DMS53 treated with DMSO at 0.1 percent for 48 hours (cell line): Measurements from ENCODE around the gene AKR1E2.

Source experiments
- DNase-seq: peaks from one replicate; lab custom pipeline; 2025; ENCODE audit not compliant: unreplicated experiment; lab: John Stamatoyannopoulos, UW

AKR1E2 gene

GRCh38 chr10:4813023-4813422, 13.0 kb upstream of the AKR1E2 start:
- DNase-seq = no peak

GRCh38 chr10:4813496-4813895, 12.5 kb upstream of the AKR1E2 start:
- DNase-seq = no peak

GRCh38 chr10:4815646-4816180, 10.3 kb upstream of the AKR1E2 start:
- peak; percentile 4 for DNase-seq

- no peak for DNase-seq
Observed at GRCh38 chr10:4816966-4817365, 9.0 kb upstream of the AKR1E2 start.

GRCh38 chr10:4819067-4819466, 6.9 kb upstream of the AKR1E2 start:
- DNase-seq = no peak

- DNase-seq = no peak
Observed at GRCh38 chr10:4819707-4820106, 6.3 kb upstream of the AKR1E2 start.

- DNase-seq = no peak
Observed at GRCh38 chr10:4820804-4821401, 5.1 kb upstream of the AKR1E2 start.

- no peak for DNase-seq
Observed at GRCh38 chr10:4822208-4822607, 3.8 kb upstream of the AKR1E2 start.

GRCh38 chr10:4824791-4825310, 1.2 kb upstream of the AKR1E2 start:
- peak; percentile 17 for DNase-seq

- no peak for DNase-seq
Observed at GRCh38 chr10:4825456-4825867, 545 bp upstream of the AKR1E2 start.

- DNase-seq = no peak
Observed at GRCh38 chr10:4826792-4827324, 851 bp downstream of the AKR1E2 start.

- DNase-seq = no peak
Observed at GRCh38 chr10:4828005-4828404, 2.0 kb downstream of the AKR1E2 start.

GRCh38 chr10:4830551-4830950, 4.5 kb downstream of the AKR1E2 start:
- no peak for DNase-seq

GRCh38 chr10:4831091-4831490, 5.1 kb downstream of the AKR1E2 start:
- DNase-seq = no peak

- no peak for DNase-seq
Observed at GRCh38 chr10:4833286-4833685, 7.3 kb downstream of the AKR1E2 start.

- DNase-seq = no peak
Observed at GRCh38 chr10:4834898-4835405, 8.9 kb downstream of the AKR1E2 start.

- no peak for DNase-seq
Observed at GRCh38 chr10:4835494-4835918, 9.5 kb downstream of the AKR1E2 start.

- no peak for DNase-seq
Observed at GRCh38 chr10:4836416-4836969, 10.5 kb downstream of the AKR1E2 start.

- DNase-seq = no peak
Observed at GRCh38 chr10:4837551-4837950, 11.5 kb downstream of the AKR1E2 start.

GRCh38 chr10:4838743-4839142, 12.7 kb downstream of the AKR1E2 start:
- DNase-seq = no peak

GRCh38 chr10:4839353-4839752, 13.3 kb downstream of the AKR1E2 start:
- DNase-seq = no peak

GRCh38 chr10:4840151-4840550, 14.1 kb downstream of the AKR1E2 start:
- DNase-seq = no peak
